HG03571 (cell line): ENCODE data around the gene ATP7B.
"Not testable (repeated sequence)": the region's sequence is repeated elsewhere in the genome, so short reads cannot be mapped to it uniquely, and the experiment has no call there.

Experiments used
- ATAC-seq: cut with Tn5 transposase; IDR thresholded peaks from one replicate; pipeline ENCODE4 v1.9.1; 2021; ENCODE audit not compliant: unreplicated experiment

ATP7B gene

GRCh38 chr13:52010890-52011631, at the start of gene ATP7B:
Gene ATP7B (minus strand): TSS chr13:52011450. CDS start chr13:52011337, 113 bp downstream.
- peak; percentile 2 for ATAC-seq

GRCh38 chr13:52053460-52053859, 42.2 kb upstream of the ATP7B start:
- no peak for ATAC-seq

- no peak for ATAC-seq
Observed at GRCh38 chr13:52051400-52051799, 40.1 kb upstream of the ATP7B start.

DNA sequence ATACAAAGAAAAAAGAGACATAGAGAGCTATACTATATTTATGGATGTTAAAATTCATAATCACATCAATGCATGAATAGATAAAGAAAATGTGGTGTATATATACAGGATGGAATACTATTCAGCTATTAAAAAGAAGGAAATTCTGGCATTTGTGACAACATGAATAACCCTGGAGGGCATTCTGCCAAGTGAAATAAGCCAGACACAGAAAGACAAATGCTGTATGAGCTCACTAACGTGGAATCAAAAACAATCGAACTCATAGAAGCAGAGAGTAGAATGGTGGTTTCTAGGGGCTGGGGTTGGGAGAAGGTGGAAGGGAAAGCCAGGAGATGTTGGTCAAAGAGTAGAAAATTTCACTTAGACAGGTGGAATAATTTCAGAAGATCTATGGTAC, 37.3 kb upstream of the ATP7B start:
- ATAC-seq: no peak

DNA sequence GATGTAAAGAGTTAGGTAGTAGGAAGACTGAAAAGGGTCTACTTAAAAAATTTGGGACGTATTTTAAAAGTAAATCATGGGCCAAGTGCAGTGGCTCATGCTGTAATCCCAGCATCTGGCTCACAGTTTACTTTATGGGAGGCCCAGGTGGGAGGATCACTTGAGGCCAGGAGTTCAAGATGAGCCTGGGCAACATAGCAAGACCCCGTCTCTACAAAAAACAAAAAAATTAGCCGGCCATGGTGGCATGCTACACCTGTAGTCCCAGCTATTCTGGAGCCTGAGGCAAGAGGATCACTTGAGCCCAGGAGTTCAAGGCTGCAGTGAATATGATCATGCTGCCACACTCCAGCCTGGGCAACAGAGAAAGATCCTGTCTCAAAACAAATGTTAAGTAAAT, 36.2 kb upstream of the ATP7B start:
- no peak for ATAC-seq

DNA sequence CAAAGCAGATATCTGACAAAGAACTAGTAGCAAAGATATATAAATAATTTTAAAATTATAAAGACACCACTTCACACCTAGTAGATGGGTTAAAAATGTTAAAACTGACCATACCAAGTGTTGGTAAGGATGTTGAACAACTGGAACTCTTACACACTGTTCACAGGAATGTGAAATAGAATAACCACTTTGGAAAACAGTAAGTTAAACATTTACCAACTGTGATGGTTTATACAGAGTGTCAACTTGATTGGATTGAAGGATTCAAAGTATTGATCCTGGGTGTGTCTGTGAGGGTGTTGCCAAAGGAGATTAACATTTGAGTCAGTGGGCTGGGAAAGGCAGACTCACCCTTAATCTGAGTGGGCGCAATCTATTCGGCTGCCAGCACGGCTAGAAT, 32.4 kb upstream of the ATP7B start:
- no peak for ATAC-seq

DNA sequence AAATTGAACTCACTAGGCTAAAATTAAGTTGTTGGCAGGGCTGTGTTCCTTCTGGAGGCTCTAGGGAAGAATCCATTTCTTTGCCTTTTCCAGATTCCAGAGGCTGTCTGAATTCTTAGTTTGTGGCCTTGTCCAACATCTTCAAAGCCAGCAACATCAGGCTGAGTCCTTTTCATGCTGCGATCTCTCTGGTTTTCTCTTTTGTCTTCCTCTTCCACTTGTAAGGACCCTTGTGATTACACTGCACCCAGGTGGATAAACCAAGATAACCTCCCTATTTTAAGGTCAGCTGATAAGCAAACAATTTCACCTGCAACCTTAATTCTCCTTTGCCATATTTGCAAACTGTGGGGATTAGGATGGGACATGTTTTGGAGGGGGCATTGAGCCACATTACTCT, 24.8 kb upstream of the ATP7B start:
- no peak for ATAC-seq

- ATAC-seq: no peak
Observed at GRCh38 chr13:52034616-52035226, 23.5 kb upstream of the ATP7B start.

DNA sequence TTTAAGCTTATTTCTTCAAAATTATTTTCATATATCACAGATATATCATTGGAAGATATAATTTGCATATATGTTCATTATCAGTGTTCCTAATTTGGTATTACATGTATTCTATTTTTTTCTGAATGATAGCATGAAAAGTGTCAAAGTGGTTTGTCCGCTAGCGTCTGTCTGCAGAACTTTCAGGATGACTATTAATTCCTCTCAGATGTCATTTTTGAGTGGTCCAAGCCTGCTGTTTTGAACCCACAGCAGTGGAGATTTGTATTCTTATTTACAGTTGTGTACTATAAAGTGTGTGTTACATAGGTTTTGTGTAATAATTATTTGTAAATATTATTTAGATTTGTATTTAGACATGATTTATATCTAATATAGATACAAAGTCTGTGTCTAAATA, 21.8 kb upstream of the ATP7B start:
- ATAC-seq: no peak

DNA sequence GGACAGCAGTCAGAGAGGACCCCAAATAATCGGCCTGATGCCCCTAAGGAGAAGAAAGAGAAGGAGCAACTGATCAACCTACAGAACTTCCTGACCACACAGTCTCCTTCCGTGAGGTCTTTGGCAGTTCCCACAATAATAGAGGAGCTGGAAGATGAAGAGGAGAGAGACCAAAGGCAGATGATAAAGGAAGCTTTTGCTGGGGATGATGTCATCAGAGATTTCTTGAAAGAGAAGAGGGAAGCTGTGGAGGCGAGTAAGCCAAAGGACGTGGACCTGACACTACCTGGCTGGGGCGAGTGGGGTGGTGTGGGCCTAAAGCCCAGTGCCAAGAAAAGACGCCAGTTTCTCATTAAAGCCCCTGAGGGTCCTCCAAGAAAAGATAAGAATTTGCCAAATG, 19.2 kb upstream of the ATP7B start:
- not testable (repeated sequence) for ATAC-seq

DNA sequence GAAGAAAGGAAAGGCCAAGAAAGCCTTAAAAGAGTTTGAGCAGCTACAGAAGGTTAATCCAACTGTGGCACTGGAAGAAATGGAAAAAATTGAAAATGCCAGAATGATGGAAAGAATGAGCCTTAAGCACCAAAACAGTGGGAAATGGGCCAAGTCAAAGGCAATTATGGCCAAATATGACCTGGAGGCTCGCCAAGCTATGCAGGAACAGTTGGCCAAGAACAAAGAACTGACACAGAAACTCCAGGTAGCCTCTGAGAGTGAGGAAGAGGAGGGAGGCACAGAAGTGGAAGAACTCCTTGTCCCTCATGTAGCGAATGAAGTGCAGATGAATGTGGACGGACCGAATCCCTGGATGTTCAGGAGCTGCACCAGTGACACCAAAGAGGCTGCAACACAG, 18.3 kb upstream of the ATP7B start:
- ATAC-seq: no peak

GRCh38 chr13:52027832-52028231, 16.6 kb upstream of the ATP7B start:
- no peak for ATAC-seq

GRCh38 chr13:52026246-52026626, 15.0 kb upstream of the ATP7B start:
- no peak for ATAC-seq

- ATAC-seq: no peak
Observed at GRCh38 chr13:52025475-52026245, 14.4 kb upstream of the ATP7B start.

GRCh38 chr13:52024481-52024880, 13.2 kb upstream of the ATP7B start, which contains the start of gene UTP14C:
Gene UTP14C (plus strand): TSS chr13:52024691. CDS start chr13:52028805, 4,114 bp downstream.
- no peak for ATAC-seq

DNA sequence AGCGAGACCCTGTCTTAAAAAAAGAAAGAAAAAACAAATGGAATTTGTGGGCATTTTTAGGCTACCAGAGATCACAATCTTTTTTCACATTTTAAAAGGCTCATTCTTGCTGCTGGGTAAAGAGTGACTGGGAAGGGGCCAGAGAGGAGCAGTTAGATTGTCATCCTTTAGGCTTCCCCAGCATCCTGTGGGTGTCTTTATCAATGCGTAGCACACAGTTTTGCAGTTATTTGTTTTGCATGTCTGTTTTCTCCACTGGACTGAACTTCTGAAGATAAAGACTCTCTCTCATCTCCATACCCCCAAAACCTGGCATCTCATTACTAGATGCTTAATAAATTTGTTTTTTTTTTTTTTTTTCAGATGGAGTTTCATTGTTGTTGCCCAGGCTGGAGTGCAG, 11.1 kb upstream of the ATP7B start:
- no peak for ATAC-seq

GRCh38 chr13:52020191-52020590, 8.9 kb upstream of the ATP7B start:
- no peak for ATAC-seq

- no peak for ATAC-seq
Observed at GRCh38 chr13:52016296-52016695, 5.0 kb upstream of the ATP7B start.

DNA sequence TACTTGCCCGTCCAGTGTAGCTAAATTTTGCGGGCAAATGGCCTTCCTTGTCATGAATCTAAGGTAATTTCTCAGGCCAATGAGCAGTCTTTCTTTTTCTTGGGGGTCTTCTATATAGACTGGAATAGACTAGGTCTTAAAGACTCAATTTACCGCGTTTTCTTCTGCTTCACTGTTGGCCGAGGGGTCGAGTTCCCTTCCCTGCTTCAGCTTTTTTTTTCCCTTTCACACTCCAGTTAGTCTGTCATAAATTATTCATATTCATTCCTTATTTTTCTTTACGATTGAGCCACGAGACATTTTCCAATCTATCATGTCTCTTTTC, 1.2 kb upstream of the ATP7B start:
- no peak for ATAC-seq

- peak; percentile 100 for ATAC-seq
Observed at GRCh38 chr13:52011632-52012511, 622 bp upstream of the ATP7B start, which contains the start of gene ALG11. Gene ALG11 (plus strand): TSS chr13:52012398. CDS start chr13:52012419, 21 bp downstream.

DNA sequence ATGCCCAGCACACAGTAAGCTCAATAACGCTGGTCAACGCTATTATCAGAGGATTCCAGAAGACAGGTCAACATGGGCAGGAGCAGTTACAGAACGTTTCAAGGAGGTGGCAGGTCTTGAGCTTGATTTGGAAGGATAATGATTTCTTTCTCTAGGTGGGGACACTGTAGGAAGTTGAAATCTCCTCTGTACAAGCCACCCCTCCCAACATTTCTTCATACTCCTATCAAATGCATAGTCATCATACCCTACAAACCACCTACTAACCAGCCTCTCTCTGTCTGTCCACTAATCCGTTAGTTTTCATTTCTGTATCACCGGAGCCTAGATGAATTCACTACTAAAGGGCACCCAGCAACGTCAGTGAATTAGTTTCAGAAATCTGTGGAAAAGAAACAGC, 1.3 kb downstream of the ATP7B start:
- no peak for ATAC-seq
